ENCODE results near the gene EIF2AK2. TPM values are rescaled to one million over a fixed set of nuclear protein-coding genes. Genes with fewer than 3 reads are reported as not detected.

EIF2AK2 gene
- total and polyA plus RNA-seq, 10 of the 15 experiments (the other 5 are each of a cell fraction or from before 2014, with no cell fraction given): 16.2 to 81.4 (median 63.3) TPM

DNA sequence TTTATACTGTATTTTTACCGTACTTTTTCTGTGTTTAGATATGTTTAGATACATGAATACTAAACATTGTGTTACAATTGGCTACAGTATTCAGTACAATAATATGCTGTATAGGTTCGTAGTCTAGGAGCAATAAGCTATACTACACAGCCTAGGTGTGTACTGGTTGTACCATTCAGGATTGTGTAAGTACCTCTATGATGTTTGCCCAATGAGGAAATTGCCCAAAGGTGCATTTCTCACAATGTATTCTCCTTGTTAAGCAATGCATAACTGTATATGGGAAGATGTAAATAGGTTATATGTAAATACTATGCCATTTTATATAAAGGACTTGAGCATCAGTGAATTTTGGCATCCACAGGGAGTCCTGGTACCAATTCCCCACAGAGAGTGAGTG, 10.7 kb downstream of the EIF2AK2 start:
- no peak for ATAC-seq
- TF ChIP-seq NR2C1 (IDR thresholded peaks at IDR 0.05): no peak
- TF ChIP-seq POLR2AphosphoS5 (IDR thresholded peaks at IDR 0.05; ENCODE audit: low read length): 0 out of 2 replicates have a peak, but pooled peaks have one; percentile 21
- WGBS (ENCODE audit: insufficient coverage, insufficient replicate concordance, low lambda C conversion rate, missing lambda C conversion rate): 98% methylated on average over 2 of the region's 2 CpGs
- H3K4me3 ChIP-seq: no peak overlapping the region
- no TSS peak for BruUV-seq (replicated peaks)
- SMC1A ChIA-PET (ENCODE audit: uncharacterized antibody, unreplicated experiment): interaction anchor here (0.6 to 0.9 kb wide), 2 partner anchors 9 to 12 kb away, joined by 3 read pairs; no protein-coding TSS in a partner anchor
- H3K4me2 ChIP-seq (ENCODE audit: control insufficient read depth, insufficient read depth): no peak overlapping the region
- peaks cover 2 to 54% of the 10 kb centered on the region in 2 experiments for H3K36me3 ChIP-seq (ENCODE audit: control insufficient read depth in 2 of 2, insufficient read depth in 2 of 2, low read length in 1 of 2)
- POLR2A ChIA-PET: interaction anchor here (1.0 kb wide), 2 partner anchors 11 to 77 kb away, joined by 3 to 4 read pairs; partner anchors contain the start of gene EIF2AK2
- DNase-seq (ENCODE audit: low read depth, low spot score): no peak
- intact Hi-C loops (cut with micrococcal nuclease; ENCODE audit: unreplicated experiment) (no loop called here), in situ Hi-C loops (cut with MboI) (no loop called here)
- H3K27ac ChIP-seq (ENCODE audit: control insufficient read depth, insufficient read depth): no peak overlapping the region
- H3K79me2 ChIP-seq (ENCODE audit: control insufficient read depth, insufficient read depth, low read length): peaks cover 21% of the 10 kb centered on the region
- CTCF ChIA-PET: no interaction called here
- H3K4me1 ChIP-seq (ENCODE audit: control insufficient read depth, insufficient read depth, low read length): no peaks in the 10 kb centered on the region
- H4K20me1 ChIP-seq (ENCODE audit: control insufficient read depth, insufficient read depth): no peaks in the 10 kb centered on the region; the same call in 1 of the 2 replicates
- no peak for FAIRE-seq
- no peaks in the 10 kb centered on the region for H3K27me3 ChIP-seq (replicated peaks in 1 of 2; ENCODE audit: control insufficient read depth in 2 of 2, insufficient read depth in 2 of 2, low read length in 1 of 2)
- no peak overlapping the region for H2AFZ ChIP-seq (ENCODE audit: control insufficient read depth, low read depth, low read length)
- no peaks in the 10 kb centered on the region for H3K9me3 ChIP-seq (replicated peaks; ENCODE audit: control insufficient read depth, insufficient read depth, low read length)
- H3K9ac ChIP-seq (ENCODE audit: control insufficient read depth, insufficient read depth, low read length): no peak overlapping the region
- RAD21 ChIA-PET (ENCODE audit: unreplicated experiment): no interaction called here

DNA sequence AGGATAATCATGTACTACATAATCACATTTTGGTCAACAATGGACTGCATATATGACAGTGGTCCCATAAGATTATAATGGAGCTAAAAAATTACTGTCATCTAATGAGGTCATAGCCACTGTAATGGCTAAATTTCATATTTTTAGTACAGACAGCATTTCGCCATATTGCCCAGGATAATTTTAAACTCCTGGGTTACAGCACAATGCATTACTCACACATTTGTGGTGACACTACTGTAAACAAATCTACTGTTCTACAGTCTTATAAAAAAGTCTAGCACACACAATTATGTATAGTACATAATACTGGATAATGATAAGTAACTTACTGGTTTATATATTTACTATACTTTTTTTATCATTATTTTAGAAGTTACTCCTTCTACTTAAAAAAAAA, 12.8 kb downstream of the EIF2AK2 start:
- WGBS (ENCODE audit: insufficient coverage, insufficient replicate concordance, low lambda C conversion rate, missing lambda C conversion rate): 100% methylated on average over 1 of the region's 1 CpG
- Histone ChIP-seq H3K79me2 (ENCODE audit: control insufficient read depth, insufficient read depth, low read length) (peaks cover 1% of the 10 kb centered on the region), H3K9ac (ENCODE audit: control insufficient read depth, insufficient read depth, low read length) (no peak overlapping the region), H3K4me1 (ENCODE audit: control insufficient read depth, insufficient read depth, low read length) (no peaks in the 10 kb centered on the region), H3K27ac (ENCODE audit: control insufficient read depth, insufficient read depth) (no peak overlapping the region), H3K4me3 (no peak overlapping the region), H3K9me3 (replicated peaks; ENCODE audit: control insufficient read depth, insufficient read depth, low read length) (no peaks in the 10 kb centered on the region), H3K36me3 (ENCODE audit: control insufficient read depth in 2 of 2, insufficient read depth in 2 of 2, low read length in 1 of 2) (peaks cover 2 to 55% of the 10 kb centered on the region in 2 experiments), H3K4me2 (ENCODE audit: control insufficient read depth, insufficient read depth) (no peak overlapping the region), H3K27me3 (replicated peaks in 1 of 2; ENCODE audit: control insufficient read depth in 2 of 2, insufficient read depth in 2 of 2, low read length in 1 of 2) (no peaks in the 10 kb centered on the region), H2AFZ (ENCODE audit: control insufficient read depth, low read depth, low read length) (no peak overlapping the region), H4K20me1 (ENCODE audit: control insufficient read depth, insufficient read depth) (no peaks in the 10 kb centered on the region; the same call in 1 of the 2 replicates)
- DNase-seq (ENCODE audit: low read depth, low spot score) (no peak), FAIRE-seq (no peak), ATAC-seq (no peak)
- POLR2A ChIA-PET: no interaction called here
- CTCF ChIA-PET: no interaction called here
- SMC1A ChIA-PET (ENCODE audit: uncharacterized antibody, unreplicated experiment): no interaction called here
- RAD21 ChIA-PET (ENCODE audit: unreplicated experiment): interaction anchor here (0.7 kb wide), 1 partner anchor 112 kb away, joined by 3 read pairs; no protein-coding TSS in a partner anchor
- in situ Hi-C loops (cut with MboI): no loop called here
- intact Hi-C loops (cut with micrococcal nuclease; ENCODE audit: unreplicated experiment): no loop called here
- TF ChIP-seq, protein P1, sequence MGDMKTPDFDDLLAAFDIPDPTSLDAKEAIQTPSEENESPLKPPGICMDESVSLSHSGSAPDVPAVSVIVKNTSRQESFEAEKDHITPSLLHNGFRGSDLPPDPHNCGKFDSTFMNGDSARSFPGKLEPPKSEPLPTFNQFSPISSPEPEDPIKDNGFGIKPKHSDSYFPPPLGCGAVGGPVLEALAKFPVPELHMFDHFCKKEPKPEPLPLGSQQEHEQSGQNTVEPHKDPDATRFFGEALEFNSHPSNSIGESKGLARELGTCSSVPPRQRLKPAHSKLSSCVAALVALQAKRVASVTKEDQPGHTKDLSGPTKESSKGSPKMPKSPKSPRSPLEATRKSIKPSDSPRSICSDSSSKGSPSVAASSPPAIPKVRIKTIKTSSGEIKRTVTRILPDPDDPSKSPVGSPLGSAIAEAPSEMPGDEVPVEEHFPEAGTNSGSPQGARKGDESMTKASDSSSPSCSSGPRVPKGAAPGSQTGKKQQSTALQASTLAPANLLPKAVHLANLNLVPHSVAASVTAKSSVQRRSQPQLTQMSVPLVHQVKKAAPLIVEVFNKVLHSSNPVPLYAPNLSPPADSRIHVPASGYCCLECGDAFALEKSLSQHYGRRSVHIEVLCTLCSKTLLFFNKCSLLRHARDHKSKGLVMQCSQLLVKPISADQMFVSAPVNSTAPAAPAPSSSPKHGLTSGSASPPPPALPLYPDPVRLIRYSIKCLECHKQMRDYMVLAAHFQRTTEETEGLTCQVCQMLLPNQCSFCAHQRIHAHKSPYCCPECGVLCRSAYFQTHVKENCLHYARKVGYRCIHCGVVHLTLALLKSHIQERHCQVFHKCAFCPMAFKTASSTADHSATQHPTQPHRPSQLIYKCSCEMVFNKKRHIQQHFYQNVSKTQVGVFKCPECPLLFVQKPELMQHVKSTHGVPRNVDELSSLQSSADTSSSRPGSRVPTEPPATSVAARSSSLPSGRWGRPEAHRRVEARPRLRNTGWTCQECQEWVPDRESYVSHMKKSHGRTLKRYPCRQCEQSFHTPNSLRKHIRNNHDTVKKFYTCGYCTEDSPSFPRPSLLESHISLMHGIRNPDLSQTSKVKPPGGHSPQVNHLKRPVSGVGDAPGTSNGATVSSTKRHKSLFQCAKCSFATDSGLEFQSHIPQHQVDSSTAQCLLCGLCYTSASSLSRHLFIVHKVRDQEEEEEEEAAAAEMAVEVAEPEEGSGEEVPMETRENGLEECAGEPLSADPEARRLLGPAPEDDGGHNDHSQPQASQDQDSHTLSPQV (IDR thresholded peaks at IDR 0.05): no peak
- TF ChIP-seq DPF2 (IDR thresholded peaks at IDR 0.05) (no peak), CHD4 (IDR thresholded peaks at IDR 0.05) (no peak), KAT2A (conservative IDR thresholded peaks at IDR 0.05; ENCODE audit: control insufficient read depth, low read depth, low read length) (no peak), RAD21 (IDR thresholded peaks at IDR 0.05; ENCODE audit: insufficient read depth, low read depth, low read length) (no peak), EZH2 (IDR thresholded peaks at IDR 0.05; ENCODE audit: borderline replicate concordance, control insufficient read depth, low read depth, low read length) (no peak), RCOR1 (conservative IDR thresholded peaks at IDR 0.05; ENCODE audit: low read depth, low read length) (no peak), LARP7 (IDR thresholded peaks at IDR 0.05) (no peak), SRF (IDR thresholded peaks at IDR 0.05; ENCODE audit: low read depth in 2 of 2, low read length in 2 of 2) (no peak), SREBF2 (IDR thresholded peaks at IDR 0.05; ENCODE audit: low read length) (no peak)
- TF ChIP-seq, protein P2, sequence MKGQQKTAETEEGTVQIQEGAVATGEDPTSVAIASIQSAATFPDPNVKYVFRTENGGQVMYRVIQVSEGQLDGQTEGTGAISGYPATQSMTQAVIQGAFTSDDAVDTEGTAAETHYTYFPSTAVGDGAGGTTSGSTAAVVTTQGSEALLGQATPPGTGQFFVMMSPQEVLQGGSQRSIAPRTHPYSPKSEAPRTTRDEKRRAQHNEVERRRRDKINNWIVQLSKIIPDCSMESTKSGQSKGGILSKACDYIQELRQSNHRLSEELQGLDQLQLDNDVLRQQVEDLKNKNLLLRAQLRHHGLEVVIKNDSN (IDR thresholded peaks at IDR 0.05; ENCODE audit: borderline replicate concordance, extremely low read length, insufficient read depth, low read depth, low read length): no peak
- no TSS peak for BruUV-seq (replicated peaks)

Measured in GM12878 (cell line).